Smooth muscle cell (in vitro differentiated cells): Measurements from ENCODE around the gene ARGLU1. TPM values are rescaled to one million over a fixed set of nuclear protein-coding genes. Genes with fewer than 3 reads are reported as not detected.
"Not testable (repeated sequence)": the region's sequence is repeated elsewhere in the genome, so short reads cannot be mapped to it uniquely, and the experiment has no call there.

Source experiments
- DNase-seq: peaks from one replicate; lab custom pipeline; 2025; ENCODE audit not compliant: unreplicated experiment; lab: John Stamatoyannopoulos, UW
- H2AFZ ChIP-seq: fragments of 200-600 bp; sonication (generic); 2 replicates; pipeline ENCODE4 v1.6.0; 2016; ENCODE audit warnings: antibody characterized with exemption, low read depth, mild to moderate bottlenecking
- H3F3A ChIP-seq: fragments of 200-600 bp; sonication (generic); 2 replicates; pipeline ENCODE4 v1.6.0; 2017; ENCODE audit warnings: antibody characterized with exemption, low read depth
- H3K27ac ChIP-seq: fragments of 200-600 bp; sonication (generic); 2 replicates; pipeline ENCODE4 v1.5.1; 2016; ENCODE audit warnings: low read depth, mild to moderate bottlenecking
- H3K27me3 ChIP-seq: fragments of 200-600 bp; sonication (generic); 2 replicates; pipeline ENCODE4 v1.6.1; 2016; ENCODE audit warnings: low read depth, mild to moderate bottlenecking
- H3K36me3 ChIP-seq: fragments of 200-600 bp; sonication (generic); 2 replicates; pipeline ENCODE4 v1.5.1; 2016; ENCODE audit warnings: low read depth
- H3K4me1 ChIP-seq: fragments of 200-600 bp; sonication (generic); 2 replicates; pipeline ENCODE4 v1.5.1; 2016; ENCODE audit warnings: low read depth
- H3K4me2 ChIP-seq: fragments of 200-600 bp; sonication (generic); 2 replicates; pipeline ENCODE4 v1.6.0; 2016; ENCODE audit warnings: mild to moderate bottlenecking
- H3K4me3 ChIP-seq: fragments of 200-600 bp; sonication (generic); 2 replicates; pipeline ENCODE4 v1.5.1; 2016; ENCODE audit warnings: mild to moderate bottlenecking
- H3K79me2 ChIP-seq: fragments of 200-600 bp; sonication (generic); 2 replicates; pipeline ENCODE4 v1.6.0; 2016; ENCODE audit warnings: low read depth, mild to moderate bottlenecking
- H3K9ac ChIP-seq: fragments of 200-600 bp; sonication (generic); 2 replicates; pipeline ENCODE4 v1.6.0; 2016; ENCODE audit warnings: low read depth
- H3K9me3 ChIP-seq: fragments of 200-600 bp; sonication (generic); replicated peaks from 2 replicates; pipeline ENCODE4 v1.5.1; 2016; ENCODE audit warnings: low read depth
- H4K20me1 ChIP-seq: fragments of 200-600 bp; sonication (generic); 2 replicates; pipeline ENCODE4 v1.6.0; 2016; ENCODE audit warnings: low read depth
- WGBS: methylation state at CpG from one replicate; pipeline ENCODE4 v1.1.7; 2016; ENCODE audit warnings: low lambda C conversion rate; 5-methylcytosine and 5-hydroxymethylcytosine counted together
- polyA plus RNA-seq: library from polyadenylated mRNA; unstranded; fragments of >200 nt; fragmentation: Nextera tagmentation; extraction: Ambion mirVana; gene quantifications from 2 replicates; pipeline ENCODE4 v1.2.1, GENCODE V29; 2016
- total RNA-seq: library from RNA; depleted of rRNA; stranded (reverse); fragments of >200 nt; gene quantifications from 2 replicates; pipeline ENCODE4 v1.2.3, GENCODE V29; 2014
- TF ChIP-seq, protein P1 (sequence below): fragments of 200-600 bp; sonication (generic); IDR thresholded peaks from 2 replicates; pipeline ENCODE4 v1.5.1; 2017; ENCODE audit warnings: borderline replicate concordance, mild to moderate bottlenecking, antibody characterized with exemption; ENCODE audit not compliant: insufficient read depth, poor library complexity, severe bottlenecking

ARGLU1 gene
- total and polyA plus RNA-seq, 2 experiments from 2014 or later = 36.5 to 43.6 TPM

- H3K4me3 ChIP-seq = no peak overlapping the region
- no peaks in the 10 kb centered on the region for H3K36me3 ChIP-seq
- H3K4me2 ChIP-seq = no peak overlapping the region
- peaks cover 7% of the 10 kb centered on the region for H3F3A ChIP-seq
- TF ChIP-seq, protein P1, sequence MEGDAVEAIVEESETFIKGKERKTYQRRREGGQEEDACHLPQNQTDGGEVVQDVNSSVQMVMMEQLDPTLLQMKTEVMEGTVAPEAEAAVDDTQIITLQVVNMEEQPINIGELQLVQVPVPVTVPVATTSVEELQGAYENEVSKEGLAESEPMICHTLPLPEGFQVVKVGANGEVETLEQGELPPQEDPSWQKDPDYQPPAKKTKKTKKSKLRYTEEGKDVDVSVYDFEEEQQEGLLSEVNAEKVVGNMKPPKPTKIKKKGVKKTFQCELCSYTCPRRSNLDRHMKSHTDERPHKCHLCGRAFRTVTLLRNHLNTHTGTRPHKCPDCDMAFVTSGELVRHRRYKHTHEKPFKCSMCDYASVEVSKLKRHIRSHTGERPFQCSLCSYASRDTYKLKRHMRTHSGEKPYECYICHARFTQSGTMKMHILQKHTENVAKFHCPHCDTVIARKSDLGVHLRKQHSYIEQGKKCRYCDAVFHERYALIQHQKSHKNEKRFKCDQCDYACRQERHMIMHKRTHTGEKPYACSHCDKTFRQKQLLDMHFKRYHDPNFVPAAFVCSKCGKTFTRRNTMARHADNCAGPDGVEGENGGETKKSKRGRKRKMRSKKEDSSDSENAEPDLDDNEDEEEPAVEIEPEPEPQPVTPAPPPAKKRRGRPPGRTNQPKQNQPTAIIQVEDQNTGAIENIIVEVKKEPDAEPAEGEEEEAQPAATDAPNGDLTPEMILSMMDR = no peak
- no peaks in the 10 kb centered on the region for H3K4me1 ChIP-seq
- H3K9ac ChIP-seq = no peak overlapping the region
- no peaks in the 10 kb centered on the region for H3K79me2 ChIP-seq
- H3K27me3 ChIP-seq = no peaks in the 10 kb centered on the region
- no peaks in the 10 kb centered on the region for H4K20me1 ChIP-seq
- no peak overlapping the region for H2AFZ ChIP-seq
- H3K9me3 ChIP-seq = no peaks in the 10 kb centered on the region
- H3K27ac ChIP-seq = no peak overlapping the region
- DNase-seq = no peak
- WGBS = 57% methylated on average over 7 of the region's 7 CpGs
These were observed 35.6 kb upstream of the ARGLU1 start for GRCh38 chr13:106603546-106603945.

DNA sequence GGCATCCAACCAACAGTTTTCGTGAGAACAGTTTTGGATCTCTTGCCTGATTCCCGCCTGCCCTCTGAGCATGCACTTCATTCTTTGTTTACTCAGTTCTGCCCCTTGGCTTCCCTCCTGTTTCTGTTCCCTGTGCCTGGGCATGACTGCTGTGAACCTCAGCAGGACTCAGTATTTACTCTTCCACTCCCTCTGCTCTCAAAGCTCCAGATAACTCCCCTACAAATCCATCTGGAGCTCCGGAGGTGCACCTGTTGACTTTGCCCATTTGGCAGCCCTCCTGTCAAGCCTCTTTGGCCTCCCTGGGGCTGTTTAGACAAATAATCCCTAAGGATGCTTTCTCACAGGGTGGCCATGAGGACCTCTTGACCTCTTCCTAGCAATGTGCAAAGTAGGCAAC is 34.2 kb upstream of the ARGLU1 start:
- 88% methylated on average over 3 of the region's 3 CpGs for WGBS
- no peak overlapping the region for H3K4me3 ChIP-seq
- H3K27me3 ChIP-seq = no peaks in the 10 kb centered on the region
- no peaks in the 10 kb centered on the region for H4K20me1 ChIP-seq
- TF ChIP-seq, protein P1 = no peak
- no peak for DNase-seq
- H3K36me3 ChIP-seq = no peaks in the 10 kb centered on the region
- H3K4me1 ChIP-seq = no peaks in the 10 kb centered on the region
- H3K4me2 ChIP-seq = no peak overlapping the region
- H3F3A ChIP-seq = peaks cover 7% of the 10 kb centered on the region
- H3K79me2 ChIP-seq = no peaks in the 10 kb centered on the region
- H2AFZ ChIP-seq = no peak overlapping the region
- no peak overlapping the region for H3K27ac ChIP-seq
- H3K9me3 ChIP-seq = no peaks in the 10 kb centered on the region
- no peak overlapping the region for H3K9ac ChIP-seq

DNA sequence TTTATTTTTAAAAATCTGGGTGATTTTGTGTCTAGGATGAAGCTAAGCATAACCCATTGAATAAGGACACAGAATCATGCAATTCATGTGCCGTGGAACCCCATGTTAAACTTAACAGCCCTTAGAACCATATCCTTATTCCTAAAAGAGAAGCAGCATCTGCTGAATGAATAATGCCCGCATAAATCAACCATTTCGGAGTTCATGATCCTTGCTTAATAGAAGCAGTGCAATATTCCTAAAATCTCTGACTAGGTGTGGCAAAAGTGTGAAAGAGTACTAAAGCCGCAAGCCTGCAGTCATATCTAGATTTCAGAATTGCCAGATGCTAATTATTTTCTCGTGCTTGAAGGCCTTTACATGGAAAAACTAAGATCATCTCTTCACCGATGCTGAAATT is 33.6 kb upstream of the ARGLU1 start:
- no peaks in the 10 kb centered on the region for H3K36me3 ChIP-seq
- H3K79me2 ChIP-seq = no peaks in the 10 kb centered on the region
- no peak for DNase-seq
- no peaks in the 10 kb centered on the region for H3K9me3 ChIP-seq
- H3K4me3 ChIP-seq = no peak overlapping the region
- 81% methylated on average over 6 of the region's 6 CpGs for WGBS
- no peak overlapping the region for H3K4me2 ChIP-seq
- TF ChIP-seq, protein P1 = no peak
- H3K27me3 ChIP-seq = no peaks in the 10 kb centered on the region
- H3K4me1 ChIP-seq = no peaks in the 10 kb centered on the region
- H2AFZ ChIP-seq = no peak overlapping the region
- H3K9ac ChIP-seq = no peak overlapping the region
- H4K20me1 ChIP-seq = no peaks in the 10 kb centered on the region
- H3K27ac ChIP-seq = no peak overlapping the region
- H3F3A ChIP-seq = peaks cover 7% of the 10 kb centered on the region

- WGBS = 73% methylated on average over 2 of the region's 2 CpGs
- not testable (repeated sequence) for H3K4me2 ChIP-seq, H3K4me3 ChIP-seq, H3K27ac ChIP-seq, H3K4me1 ChIP-seq, H3K27me3 ChIP-seq, H3K9me3 ChIP-seq, H3F3A ChIP-seq, H3K36me3 ChIP-seq, DNase-seq, H3K79me2 ChIP-seq, H2AFZ ChIP-seq, H4K20me1 ChIP-seq, H3K9ac ChIP-seq
These were observed 32.8 kb upstream of the ARGLU1 start for GRCh38 chr13:106600798-106601135.
